ENCODE measurements around the gene CCDC90B.

CCDC90B gene

GRCh38 chr11:83222499-83222898 is 63.7 kb downstream of the CCDC90B start:
- no peak for DNase-seq

GRCh38 chr11:83221694-83222093 is 64.5 kb downstream of the CCDC90B start:
- DNase-seq, result no peak

GRCh38 chr11:83220260-83220659 is 65.9 kb downstream of the CCDC90B start:
- no peak for DNase-seq

GRCh38 chr11:83219095-83219494 is 67.1 kb downstream of the CCDC90B start:
- no peak for DNase-seq
